ENCODE measurements around the gene NRSN2.
"Not testable (repeated sequence)": the region's sequence is repeated elsewhere in the genome, so short reads cannot be mapped to it uniquely, and the experiment has no call there.

Gene NRSN2

DNA sequence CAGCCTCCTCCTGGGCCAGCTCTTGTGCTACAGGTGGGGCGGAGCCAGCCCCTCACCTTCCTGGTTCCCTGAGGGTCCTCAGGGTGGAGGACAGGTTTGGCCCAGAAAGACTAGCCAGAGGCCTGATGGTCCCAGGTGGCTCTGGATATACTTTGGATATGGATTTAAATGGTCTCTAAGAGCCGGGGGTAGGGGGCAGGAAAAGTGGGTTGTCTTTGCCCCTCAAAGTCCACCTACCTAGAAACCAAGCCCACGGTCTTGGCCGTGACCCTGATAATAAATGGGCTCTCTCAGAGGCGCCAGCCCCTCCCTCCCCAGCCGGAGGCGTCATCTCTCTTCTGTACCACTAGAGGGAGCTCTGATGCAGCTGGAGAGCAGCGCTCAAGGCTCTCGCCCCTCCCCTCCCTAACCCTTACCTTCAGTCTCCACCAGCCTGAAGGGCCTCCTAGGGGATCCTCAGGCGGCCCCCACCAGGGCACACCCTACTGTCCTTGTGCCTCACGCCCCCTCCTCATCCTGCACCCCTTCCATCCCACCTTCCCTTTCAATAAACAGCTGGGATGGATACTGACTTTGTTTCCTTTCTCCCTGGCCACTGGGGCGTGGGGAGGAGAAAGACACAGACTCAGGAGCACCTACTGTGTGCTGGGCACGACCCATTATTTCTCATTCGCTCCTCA lies 7.5 kb downstream of the NRSN2 start:
- DNase-seq (ENCODE audit: low read depth in 3 of 3) = peak; percentile 44 to 76 (median 63)

DNA sequence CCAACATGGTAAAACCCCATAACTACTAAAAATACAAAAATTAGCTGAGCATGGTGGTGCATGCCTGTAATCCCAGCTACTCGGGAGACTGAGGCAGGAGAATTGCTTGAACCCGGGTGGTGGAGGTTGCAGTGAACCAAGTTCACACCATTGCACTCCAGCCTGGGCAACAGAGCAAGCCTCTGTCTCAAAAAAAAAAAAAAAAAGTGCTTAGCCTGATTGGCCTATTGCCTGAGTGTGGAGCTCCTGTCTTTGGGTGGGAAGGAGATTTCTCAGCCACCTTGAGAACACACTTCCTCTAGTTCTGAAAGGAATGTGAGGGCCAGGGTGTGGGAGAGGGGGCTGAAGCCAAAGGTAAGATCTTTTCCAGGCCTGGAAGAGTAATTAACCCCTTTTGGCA lies 9.2 kb downstream of the NRSN2 start:
- not testable (repeated sequence) for DNase-seq (ENCODE audit: low read depth in 3 of 3)

DNA sequence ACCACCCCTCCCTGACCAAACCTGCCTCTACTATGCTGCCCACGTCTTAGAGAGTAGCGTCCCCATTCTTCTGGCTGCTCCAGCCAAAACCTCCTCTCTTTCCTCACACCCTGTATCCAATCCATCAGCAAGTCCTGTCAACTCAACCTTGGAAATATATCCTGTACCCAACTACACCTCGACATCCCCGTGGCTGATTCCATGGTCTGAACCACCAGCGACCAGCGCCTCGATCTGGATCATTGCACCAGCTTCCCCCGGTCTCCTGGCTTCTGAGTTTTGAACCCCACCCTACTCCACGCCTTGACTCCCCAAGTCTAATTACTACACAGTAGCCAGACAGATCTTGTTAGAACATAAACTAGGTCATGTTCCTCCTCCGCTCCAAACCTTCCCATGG lies 9.8 kb downstream of the NRSN2 start:
- DNase-seq (ENCODE audit: low read depth in 3 of 3) = no peak

DNA sequence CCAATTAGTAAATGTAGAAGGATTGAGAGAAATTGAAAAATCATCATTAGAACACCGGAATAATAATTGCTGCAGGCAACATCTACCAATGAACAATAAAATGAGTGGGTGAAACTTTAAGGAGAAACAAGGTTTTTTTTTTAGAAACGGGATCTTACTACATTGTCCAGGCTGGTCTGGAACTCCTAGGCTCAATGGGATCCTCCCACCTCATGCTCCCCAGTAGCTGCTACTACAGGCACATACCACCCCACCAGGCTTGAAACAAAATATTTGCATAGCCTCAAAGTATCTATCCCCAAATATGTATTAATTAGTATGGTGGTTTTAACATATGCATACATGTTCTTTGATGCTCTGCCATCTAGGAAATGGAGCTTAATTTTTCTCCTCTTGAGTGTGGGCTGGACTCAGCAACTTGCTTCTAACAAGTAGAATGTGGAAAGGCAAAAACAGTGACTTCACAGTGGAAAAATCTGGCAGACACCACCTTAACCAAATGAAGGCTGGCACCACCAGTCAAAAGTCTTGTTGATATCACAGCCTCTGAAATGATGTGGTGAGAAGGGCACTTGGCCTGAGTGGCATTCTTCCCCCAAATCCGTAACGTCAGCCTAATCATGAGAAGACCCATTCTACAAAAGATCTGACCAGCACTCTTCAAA lies 12.1 kb downstream of the NRSN2 start:
- DNase-seq (ENCODE audit: low read depth in 3 of 3) = no peak

DNA sequence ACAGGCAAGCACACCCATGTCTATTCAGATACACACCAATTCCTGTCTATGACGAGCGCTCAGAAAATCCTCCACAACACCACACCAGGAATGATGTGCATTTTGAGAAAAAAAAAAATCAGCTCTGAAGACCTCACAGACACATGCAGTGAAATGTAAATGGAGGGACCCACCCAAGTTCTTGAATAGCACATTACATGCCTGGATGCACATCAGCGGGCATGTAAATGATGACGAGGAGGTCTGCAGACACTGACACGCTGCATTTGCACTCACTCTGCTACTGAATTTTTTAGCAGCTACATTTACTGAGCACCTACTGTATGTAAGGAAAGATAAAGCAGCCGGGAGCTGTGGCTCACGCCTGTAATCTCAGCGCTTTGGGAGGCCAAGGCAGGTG lies 14.7 kb downstream of the NRSN2 start:
- no peak for DNase-seq (ENCODE audit: low read depth in 3 of 3)

DNA sequence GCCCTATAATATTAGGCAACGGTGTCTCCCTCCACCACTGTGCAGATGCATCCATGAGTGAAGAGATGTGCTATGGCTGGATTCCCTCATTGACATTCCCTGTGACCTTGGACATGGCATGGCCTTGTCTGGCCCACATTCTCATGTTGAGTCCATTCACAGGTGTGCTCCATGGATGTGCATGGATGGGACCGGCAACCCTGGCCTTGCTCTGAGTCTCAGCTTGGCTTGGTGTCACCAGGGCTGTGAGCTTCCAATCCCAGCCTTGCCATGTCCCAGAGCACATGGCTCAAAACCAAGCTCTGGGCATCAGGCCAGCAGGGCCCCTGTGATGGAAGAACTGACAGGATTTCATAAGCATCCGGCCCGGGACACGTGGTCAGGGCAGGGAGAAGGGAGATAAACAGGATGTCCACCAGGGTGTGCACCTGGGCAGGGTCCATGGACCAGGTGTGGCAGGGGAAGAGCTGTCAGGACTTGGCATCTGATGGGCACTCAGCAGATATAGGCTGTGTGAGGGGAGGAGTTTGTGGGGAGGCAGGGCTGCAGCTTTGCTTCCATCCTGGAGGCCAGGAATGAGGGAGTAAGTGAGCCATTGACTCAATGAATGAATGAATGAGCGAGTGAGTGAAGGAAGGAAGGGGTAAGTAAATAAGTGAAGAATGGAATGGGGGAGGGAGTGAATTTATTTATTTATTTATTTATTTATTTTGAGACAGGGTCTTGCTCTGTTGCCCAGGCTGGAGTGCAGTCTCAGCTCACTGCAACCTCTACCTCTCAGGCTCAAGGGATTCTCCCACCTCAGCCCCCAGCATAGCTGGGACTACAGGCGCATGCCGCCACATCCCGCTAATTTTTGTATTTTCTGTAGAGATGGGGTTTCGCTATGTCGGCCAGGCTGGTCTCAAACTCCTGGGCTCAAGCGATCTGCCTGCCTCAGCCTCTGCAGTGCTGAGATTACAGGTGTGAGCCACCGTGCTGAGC lies 15.7 kb downstream of the NRSN2 start:
- DNase-seq (ENCODE audit: low read depth in 3 of 3) = no peak

DNA sequence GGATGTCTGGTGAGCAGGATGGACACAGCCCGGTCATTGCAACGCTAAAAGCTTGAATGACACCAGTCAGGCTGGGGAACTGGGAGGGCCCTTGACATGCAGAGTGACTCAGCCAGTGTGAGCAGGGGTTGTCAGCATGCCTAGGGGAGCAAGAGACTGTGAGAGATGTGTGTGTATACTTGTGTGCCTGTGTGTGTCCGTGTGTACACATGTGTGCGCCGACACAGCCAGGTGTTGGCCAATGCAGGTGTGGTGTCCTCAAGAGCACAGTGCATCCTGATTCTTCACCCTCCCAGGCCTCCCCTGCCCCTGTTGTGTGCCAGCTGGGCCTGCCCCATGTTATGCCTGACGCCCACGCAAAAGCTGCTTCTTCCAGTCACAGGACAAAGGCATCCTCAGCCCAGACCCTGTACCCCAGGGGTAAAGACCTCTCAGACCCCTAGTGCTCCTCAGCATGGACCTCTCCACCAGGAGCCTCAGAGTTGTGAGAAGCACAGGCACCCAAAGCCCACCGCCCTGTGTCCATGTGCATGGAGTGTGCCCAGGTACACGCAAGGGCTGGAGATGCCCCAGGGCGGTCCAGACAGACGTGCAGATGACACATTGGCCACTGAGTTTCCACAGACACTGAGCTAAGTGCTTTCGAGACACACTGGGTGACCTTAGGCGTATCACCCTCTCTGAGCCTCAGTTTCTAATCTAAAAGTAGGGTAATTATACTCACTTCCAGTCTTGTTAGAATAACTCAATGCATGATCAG lies 16.6 kb downstream of the NRSN2 start:
- no peak for DNase-seq (ENCODE audit: low read depth in 3 of 3)

DNA sequence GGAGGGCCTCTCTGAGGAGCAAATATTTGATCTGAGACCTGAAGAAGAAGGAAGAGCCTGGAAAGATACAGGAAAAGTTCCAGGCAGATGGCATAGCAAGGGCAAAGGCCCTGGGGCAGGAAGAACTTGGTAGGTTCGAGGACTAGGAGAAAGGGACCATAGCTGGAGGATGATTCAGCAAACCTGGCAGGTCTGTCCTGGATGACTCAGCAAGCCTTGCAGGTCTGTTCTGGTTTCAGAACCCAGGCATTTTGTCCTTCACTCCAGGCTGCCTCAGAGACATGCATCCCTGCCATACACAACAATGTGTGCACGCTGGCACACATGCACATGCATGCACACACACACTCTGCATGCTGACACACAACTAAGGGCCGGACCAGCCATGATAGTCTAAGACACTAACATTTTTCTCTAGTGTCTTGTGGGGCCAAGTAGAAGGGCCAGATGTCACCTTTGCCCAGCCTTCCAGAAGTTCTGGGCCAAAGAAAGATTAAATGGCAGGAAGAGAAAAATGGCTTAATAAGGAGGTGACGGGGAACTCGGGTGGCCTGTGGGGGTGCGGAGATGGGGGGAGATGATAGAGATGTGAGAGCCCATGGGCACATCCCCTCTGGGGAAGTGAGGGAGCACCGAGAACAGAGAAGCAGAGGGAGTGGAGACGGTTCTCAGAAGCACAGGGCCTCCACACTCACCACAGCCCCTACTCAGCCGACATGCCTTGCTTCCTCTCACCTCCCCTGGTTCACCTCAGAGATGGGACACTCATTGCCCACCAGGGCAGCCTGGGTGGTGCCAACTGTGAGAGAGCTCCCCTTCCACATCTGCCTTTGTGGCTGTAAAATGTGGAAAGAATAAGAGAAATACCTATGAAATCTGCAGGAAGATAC lies 18.2 kb downstream of the NRSN2 start:
- DNase-seq (ENCODE audit: low read depth in 3 of 3) = no peak

DNA sequence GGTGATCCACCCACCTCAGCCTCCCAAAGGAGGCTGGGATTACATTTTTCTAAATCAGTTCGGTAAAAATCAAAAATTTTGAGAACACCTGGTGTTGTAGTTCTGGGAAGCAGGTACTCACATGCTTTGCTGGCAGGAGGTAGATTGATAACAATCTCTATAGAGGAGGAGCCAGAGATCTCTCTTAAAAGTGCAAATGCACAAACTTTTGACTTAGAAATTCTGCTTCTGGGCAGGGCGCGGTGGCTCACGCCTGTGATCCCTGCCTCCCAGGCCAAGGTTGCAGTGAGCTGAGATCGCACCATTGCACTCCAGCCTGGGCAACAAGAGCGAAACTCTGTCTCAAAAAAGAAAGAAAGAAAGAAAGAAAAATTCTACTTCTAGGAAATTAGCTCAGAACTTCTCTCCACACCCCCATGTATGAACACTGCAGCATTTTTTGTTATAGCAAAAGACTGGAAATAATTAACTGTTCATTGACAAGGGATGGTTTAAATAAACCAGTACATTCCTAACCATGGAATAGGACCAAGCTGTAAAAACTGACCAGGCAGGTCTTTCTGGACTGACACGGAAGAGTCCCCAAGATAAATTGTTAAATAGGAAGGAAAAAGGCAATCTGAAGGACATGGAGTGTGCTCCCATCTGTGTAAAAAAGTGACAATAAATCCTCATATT lies 19.3 kb downstream of the NRSN2 start:
- DNase-seq (ENCODE audit: low read depth in 3 of 3) = no peak

DNA sequence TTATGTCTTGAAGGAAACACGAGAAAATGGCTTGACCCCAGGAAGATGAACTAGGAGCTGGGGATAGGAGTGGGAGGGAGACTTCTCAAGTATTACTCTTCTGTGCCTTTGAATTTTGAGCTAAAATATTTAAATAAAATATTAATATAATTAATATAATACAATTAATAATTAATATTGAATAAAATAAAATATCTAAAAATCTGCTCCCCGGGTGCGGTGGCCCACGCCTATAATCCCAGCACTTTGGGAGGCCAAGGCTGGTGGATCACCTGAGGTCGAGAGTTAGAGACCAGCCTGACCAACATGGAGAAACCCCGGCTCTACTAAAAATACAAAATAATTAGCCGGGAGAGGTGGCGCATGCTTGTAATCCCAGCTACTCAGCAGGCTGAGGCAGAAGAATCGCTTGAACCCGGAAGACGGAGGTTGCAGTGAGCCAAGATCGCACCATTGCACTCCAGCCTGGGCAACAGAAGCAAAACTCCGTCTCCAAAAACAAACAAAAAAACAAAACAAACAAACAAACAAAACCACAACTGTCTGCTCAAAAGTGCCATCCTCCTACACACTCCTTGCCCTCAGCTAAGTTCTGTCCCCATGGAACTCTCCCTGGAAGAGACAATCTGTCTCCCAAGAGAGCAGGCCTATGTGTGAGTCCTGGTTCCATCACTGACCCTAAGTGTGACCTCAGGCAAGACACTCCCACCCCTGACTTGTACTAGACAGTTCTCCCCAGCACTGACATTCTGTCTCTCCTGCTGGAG lies 20.0 kb downstream of the NRSN2 start:
- no peak for DNase-seq (ENCODE audit: low read depth in 3 of 3)

DNA sequence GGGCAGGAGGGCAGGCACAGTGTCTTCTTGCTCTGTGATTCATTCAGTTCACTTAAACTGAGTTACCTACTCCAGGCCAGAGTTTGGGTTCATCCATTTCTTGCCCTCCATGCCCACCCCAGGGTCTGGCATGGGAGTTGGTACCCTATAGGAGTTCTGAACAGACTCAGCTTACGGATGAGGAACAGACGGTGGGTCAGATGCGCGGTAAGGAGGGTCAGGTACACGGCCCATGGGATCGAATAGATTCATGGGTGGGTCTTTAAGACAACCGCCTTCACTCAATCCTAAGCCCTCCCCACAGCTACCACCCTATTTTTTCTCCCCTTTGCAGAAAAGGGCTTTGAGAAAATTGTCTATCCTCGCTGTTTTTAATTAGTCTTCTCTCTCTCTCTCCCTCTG lies 20.6 kb downstream of the NRSN2 start:
- no peak for DNase-seq (ENCODE audit: low read depth in 3 of 3)

DNA sequence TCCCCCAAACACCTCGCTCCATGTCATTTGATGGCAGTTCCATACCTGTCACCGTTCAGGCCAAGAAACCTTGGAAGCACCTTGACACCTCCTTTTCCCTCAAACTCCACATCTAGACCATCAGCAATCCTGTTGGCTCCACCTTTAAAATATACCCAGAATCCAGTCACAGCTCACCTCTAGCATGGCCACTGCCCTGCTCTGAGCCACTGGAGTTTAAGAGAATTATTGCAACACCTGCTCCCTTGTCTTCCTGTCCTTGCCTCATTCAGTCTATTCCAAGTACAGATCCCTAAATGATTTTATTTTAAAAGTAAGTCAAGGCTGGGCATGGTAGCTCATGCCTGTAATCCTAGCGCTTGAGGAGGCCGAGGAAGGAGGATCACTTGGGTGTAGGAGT lies 22.0 kb downstream of the NRSN2 start:
- no peak for DNase-seq (ENCODE audit: low read depth in 3 of 3)

DNA sequence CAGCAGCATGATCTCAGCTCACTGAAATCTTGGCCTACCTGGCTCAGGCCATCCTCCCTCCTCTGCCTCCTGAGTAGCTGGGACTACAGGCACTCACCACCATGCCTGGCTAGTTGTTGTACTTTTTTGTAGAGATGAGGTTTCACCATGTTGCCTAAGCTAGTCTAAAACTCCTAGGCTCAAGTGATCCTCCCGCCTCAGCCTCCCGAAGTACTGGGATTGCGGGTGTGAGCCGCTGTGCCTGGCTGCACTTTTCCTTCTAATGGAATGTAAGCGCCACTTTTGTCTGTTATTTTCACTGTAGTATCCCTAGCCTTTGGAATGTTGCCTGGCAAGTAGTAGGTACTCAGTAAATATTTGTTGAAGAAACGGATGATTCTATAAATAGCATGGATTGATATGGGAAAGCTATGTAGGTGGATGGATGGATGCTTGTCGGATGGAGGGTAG lies 23.3 kb downstream of the NRSN2 start:
- no peak for DNase-seq (ENCODE audit: low read depth in 3 of 3)

DNA sequence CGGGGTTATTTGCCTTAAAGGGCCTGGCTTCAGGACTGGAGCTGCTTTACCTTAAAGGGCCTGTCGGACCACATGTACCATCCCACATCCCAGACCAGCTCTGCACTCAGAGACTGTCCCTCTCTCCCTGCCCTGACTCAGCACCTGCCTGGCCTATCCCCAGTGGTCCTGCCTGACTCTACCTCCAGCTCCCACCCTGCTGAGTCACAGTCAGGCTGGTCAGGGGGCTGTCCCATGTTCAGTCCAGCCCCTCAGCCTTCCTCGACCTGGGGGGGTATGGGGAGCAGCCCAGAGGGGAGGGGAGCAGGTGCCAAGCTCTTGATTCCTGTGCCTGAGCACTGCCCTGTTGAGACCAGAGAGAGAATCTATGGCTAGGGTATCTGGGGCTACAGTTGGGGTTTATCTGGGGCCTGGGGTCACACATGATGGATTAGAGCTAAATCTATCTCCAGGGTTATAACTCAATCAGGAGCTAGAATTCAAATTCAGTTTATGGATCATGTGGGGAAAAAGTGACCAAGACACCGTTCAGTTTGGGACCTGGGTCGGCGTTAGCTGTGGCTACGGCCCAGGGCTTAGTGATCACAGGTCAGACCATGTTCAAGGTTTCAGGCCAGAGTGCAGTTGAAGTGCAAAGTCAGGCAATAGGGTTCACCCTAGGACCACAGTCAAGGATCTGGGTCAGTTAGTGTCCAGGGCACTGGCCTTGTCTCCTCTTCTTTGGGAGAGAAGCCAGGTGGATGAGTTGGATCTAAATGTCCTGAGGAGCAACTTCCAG lies 24.3 kb downstream of the NRSN2 start:
- no peak for DNase-seq (ENCODE audit: low read depth in 3 of 3)

DNA sequence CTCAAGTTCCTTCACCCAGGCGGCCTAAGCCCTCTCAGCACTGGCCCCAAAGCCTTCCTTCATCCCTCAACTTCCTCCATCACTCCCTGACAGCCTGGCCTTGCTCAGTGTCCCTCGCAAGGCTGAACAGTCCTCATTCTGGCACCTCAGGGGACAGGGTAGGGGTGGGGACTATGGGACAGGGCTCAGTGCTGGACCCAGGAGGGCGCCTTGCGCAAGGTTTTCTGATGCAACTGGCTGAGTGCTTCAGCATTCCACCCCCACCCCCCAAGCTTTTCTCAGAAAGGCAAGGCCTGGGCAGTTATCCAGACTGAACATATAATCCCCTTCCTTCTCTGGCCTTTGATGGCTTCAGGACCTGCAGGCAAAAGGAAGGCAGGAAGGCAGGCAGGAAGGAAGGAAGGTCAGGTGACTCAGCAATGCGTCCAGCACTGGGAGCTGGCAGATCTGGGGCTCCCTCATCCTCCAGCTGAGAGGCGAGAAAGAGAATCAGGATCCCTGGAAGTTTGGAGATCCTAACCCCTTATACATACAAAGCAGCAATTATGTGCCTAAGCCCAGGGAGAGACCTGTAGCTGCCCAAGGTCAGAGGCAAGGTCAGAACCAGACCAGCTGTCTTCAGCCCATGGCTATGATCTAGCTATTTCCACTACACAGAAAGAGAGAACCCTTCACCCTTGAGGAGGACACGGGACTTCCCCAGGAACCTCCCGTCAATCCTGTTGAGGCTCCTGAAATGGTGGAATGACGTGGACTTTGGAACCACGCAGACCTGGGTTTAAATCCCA lies 25.0 kb downstream of the NRSN2 start:
- no peak for DNase-seq (ENCODE audit: low read depth in 3 of 3)

DNA sequence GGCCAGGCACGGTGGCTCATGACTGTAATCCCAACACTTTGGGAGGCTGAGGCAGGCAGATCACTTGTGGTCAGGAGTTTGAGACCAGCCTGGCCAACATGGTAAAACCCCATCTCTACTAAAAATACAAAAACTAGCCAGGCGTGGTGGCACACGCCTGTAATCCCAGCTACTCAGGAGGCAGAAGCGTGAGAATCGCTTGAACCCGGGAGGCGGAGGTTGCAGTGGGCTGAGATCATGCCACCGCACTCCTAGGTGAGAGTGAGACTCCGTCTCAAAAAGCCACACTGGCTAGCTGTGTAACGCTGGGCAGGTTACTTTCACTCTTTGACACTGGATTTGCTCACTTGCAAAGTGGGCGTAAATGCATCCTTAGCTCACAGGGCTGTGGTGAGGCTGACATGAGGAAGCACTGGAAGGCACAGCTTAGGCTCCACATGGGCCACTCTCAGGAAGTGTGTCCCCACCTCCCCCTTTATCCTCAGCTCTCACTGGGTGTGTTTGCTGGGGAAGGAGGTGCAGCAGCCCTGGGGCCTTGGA lies 25.7 kb downstream of the NRSN2 start:
- DNase-seq (ENCODE audit: low read depth in 3 of 3) = not testable (repeated sequence)

DNA sequence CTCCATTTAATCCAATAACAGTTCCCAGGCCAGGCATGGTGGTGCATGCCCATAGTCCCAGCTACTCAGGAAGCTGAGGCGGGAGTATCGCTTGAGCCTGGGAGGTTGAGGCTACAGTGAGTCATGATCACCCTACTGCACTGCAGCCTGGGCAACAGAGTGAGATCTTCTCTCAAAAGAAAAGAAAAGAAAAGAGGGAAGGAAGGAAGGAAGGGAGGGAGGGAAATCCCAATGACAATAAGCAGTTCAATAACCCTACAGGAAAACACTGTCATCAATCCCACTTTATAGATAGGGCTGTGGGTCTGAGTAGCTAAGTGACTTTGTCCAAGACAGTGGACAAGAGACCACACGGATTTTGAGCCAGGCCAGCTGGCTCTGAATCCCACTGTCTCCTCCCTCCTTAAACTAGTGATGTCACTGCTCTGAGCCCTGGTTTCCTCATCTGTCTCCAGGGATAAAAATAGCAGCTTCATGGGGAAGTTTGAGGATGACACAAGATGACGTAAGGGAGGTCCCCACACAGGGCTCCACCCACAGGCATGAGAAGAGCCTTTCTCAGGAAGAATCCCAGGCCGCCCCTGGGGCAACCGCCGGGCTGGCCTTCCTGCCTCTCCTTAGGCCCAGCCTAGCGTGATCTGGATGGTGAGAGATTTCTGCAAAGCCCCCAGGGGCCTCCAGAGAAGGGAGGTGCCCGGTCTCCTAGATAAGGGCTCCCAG lies 26.4 kb downstream of the NRSN2 start:
- no peak for DNase-seq (ENCODE audit: low read depth in 3 of 3)
